HG02571 (cell line): Measurements from ENCODE around the gene CDK14.

Experiments used
- ATAC-seq: cut with Tn5 transposase; IDR thresholded peaks from one replicate; pipeline ENCODE4 v1.9.1; 2021; ENCODE audit warnings: mild to moderate bottlenecking, moderate library complexity; ENCODE audit not compliant: unreplicated experiment

The CDK14 gene

GRCh38 chr7:91128683-91129348 lies 532.7 kb downstream of the CDK14 start:
- ATAC-seq = no peak

GRCh38 chr7:91135300-91135699 lies 539.2 kb downstream of the CDK14 start:
- ATAC-seq = no peak

- no peak for ATAC-seq
Observed at GRCh38 chr7:91135703-91136430, 539.7 kb downstream of the CDK14 start.

- no peak for ATAC-seq
Observed at GRCh38 chr7:91137153-91137787, 541.1 kb downstream of the CDK14 start.

GRCh38 chr7:91137788-91138368 lies 541.8 kb downstream of the CDK14 start:
- no peak for ATAC-seq

- no peak for ATAC-seq
Observed at GRCh38 chr7:91140286-91140685, 544.2 kb downstream of the CDK14 start.

GRCh38 chr7:91140982-91141381 lies 544.9 kb downstream of the CDK14 start:
- ATAC-seq = no peak

- ATAC-seq = no peak
Observed at GRCh38 chr7:91142743-91143142, 546.6 kb downstream of the CDK14 start.

- ATAC-seq = no peak
Observed at GRCh38 chr7:91149341-91150246, 553.5 kb downstream of the CDK14 start.

GRCh38 chr7:91151916-91152315 lies 555.8 kb downstream of the CDK14 start:
- no peak for ATAC-seq

GRCh38 chr7:91156316-91157185 lies 560.4 kb downstream of the CDK14 start:
- no peak for ATAC-seq

- no peak for ATAC-seq
Observed at GRCh38 chr7:91157579-91158320, 561.6 kb downstream of the CDK14 start.

- ATAC-seq = no peak
Observed at GRCh38 chr7:91162436-91162835, 566.3 kb downstream of the CDK14 start.

- ATAC-seq = no peak
Observed at GRCh38 chr7:91164506-91164905, 568.4 kb downstream of the CDK14 start.

- peak; percentile 89 for ATAC-seq
Observed at GRCh38 chr7:91165006-91165845, 569.1 kb downstream of the CDK14 start.

- ATAC-seq = peak; percentile 26
Observed at GRCh38 chr7:91165846-91166230, 569.7 kb downstream of the CDK14 start.

- ATAC-seq = no peak
Observed at GRCh38 chr7:91168871-91169829, 573.0 kb downstream of the CDK14 start.
